ENCODE data around the gene HUWE1.

GRCh38 chrX:53677286-53677685 lies 9.2 kb downstream of the HUWE1 start:
- TF ChIP-seq, protein P1, sequence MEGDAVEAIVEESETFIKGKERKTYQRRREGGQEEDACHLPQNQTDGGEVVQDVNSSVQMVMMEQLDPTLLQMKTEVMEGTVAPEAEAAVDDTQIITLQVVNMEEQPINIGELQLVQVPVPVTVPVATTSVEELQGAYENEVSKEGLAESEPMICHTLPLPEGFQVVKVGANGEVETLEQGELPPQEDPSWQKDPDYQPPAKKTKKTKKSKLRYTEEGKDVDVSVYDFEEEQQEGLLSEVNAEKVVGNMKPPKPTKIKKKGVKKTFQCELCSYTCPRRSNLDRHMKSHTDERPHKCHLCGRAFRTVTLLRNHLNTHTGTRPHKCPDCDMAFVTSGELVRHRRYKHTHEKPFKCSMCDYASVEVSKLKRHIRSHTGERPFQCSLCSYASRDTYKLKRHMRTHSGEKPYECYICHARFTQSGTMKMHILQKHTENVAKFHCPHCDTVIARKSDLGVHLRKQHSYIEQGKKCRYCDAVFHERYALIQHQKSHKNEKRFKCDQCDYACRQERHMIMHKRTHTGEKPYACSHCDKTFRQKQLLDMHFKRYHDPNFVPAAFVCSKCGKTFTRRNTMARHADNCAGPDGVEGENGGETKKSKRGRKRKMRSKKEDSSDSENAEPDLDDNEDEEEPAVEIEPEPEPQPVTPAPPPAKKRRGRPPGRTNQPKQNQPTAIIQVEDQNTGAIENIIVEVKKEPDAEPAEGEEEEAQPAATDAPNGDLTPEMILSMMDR (IDR thresholded peaks at IDR 0.05): no peak
- no peak for TF ChIP-seq POLR2A (IDR thresholded peaks at IDR 0.05)
